HG02798 (cell line): ENCODE data around the gene TSPAN11.

Experiments used
- ATAC-seq: cut with Tn5 transposase; IDR thresholded peaks from one replicate; pipeline ENCODE4 v1.9.1; 2021; ENCODE audit warnings: mild to moderate bottlenecking; ENCODE audit not compliant: unreplicated experiment, poor library complexity

TSPAN11 gene

GRCh38 chr12:30909349-30910037 is 17.1 kb upstream of the TSPAN11 start:
- no peak for ATAC-seq

GRCh38 chr12:30910038-30910350 is 16.6 kb upstream of the TSPAN11 start:
- ATAC-seq, result no peak

DNA sequence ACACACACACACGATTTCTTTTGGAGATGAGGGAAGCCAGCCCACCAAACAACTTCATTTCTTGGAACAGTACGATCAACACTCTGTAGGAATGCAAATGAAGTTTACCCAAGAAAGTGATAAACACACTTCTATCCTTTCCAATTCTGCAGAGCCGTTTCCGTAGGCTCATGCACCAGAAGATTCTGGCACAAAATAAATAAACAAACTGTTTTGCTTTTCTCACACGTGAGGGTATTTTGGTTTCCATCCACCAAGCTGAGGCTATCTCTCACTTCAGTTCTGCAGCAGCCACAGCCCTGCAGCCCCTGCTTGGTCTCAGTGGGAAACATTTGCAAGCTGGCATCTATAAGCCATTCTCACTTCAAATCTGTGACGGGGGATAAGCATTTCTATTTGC is 15.3 kb upstream of the TSPAN11 start:
- no peak for ATAC-seq

DNA sequence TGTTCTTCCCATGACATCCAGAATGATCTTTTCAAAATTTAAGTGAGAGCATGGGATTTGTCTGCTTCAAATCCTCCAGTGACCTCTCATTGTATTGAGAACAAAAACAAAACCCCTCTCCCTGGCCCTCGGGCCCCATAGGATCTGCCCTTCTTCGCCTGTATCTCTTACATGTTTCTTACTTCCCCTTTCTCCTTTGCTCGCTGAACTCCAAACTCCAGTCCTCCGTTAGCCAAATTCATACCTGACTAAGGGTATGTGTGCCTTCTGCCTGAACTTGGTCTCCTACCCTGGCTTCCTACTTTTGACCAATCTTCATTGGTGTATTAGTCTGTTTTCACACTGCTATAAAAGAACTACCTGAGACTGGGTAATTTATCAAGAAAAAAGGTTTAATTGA is 13.2 kb upstream of the TSPAN11 start:
- ATAC-seq, result no peak

- no peak for ATAC-seq
These were observed 11.5 kb upstream of the TSPAN11 start for GRCh38 chr12:30914986-30915591.

DNA sequence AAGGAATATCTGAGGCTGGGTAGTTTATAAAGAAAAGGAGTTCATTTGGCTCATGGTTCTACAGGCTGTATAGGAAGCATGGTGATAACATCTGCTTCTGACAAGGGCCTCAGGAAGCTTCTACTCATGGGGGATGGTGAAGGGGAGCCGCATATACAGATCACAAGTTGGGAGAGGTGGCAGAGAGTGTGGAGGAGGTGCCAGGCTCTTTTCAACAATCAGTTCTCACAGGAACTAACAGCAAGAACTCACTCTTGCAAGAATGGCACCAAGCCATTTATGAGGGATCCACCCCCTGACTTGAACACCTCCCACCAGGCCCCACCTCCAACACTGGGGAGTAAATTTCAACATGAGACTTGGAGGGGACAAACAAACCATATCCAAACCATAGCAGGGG is 3.5 kb upstream of the TSPAN11 start:
- ATAC-seq, result no peak

DNA sequence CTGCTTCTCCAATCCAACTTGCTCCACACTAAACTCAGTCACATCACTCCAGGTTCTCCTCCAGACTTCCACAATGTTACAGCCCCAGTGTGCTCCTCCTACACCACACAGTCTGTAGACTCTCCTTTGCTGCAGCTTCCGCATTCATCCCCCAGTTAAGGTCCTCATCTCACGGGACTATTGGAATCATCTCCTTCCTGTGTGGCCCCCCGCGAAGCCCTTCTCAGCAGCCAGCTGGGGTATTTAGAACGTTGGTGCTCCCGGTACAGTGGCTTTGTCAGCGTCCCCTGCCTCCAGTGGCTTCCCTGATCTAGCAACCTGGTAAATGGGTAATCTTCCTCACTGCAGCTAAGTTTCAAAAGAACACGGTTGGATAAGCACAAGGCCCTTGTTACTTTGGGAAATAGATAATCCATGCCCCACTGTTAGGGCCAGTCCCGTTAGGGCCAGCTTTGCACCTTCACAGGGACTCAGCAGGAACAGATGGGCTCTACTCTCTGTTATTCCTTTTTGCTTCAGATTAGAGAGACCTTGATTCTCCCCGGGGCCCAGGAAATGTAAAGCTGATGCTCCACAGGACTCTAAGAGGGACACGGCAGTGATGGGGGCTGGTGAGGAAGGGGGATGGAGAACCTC is 823 bp upstream of the TSPAN11 start:
- ATAC-seq, result no peak

- no peak for ATAC-seq
These were observed 669 bp downstream of the TSPAN11 start for GRCh38 chr12:30927222-30927611.

- ATAC-seq, result no peak
These were observed 2.1 kb downstream of the TSPAN11 start for GRCh38 chr12:30928356-30929244.

DNA sequence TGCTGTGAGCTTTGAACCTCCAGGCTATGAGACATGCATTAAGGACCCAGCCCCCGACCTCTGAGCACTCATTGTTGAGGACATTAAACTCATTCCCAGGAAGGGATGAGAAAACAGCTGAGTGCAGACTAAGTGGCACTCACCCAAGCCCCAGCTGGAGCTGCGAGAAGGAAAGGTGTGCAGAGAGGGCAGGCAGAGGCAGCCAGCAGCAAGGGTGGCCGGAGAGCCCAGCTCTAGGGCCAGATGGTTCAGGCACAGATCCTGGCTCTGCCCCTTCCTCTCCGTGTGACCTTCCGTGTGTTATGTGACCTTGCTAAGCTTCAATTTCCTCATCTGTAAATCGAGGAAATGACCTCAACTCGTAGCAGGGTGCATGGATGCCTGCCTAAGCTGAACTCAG is 3.7 kb downstream of the TSPAN11 start:
- ATAC-seq, result no peak

- ATAC-seq, result no peak
These were observed 4.1 kb downstream of the TSPAN11 start for GRCh38 chr12:30930641-30931040.

GRCh38 chr12:30932881-30933280 is 6.3 kb downstream of the TSPAN11 start:
- no peak for ATAC-seq

- ATAC-seq, result no peak
These were observed 8.3 kb downstream of the TSPAN11 start for GRCh38 chr12:30934811-30935210.

DNA sequence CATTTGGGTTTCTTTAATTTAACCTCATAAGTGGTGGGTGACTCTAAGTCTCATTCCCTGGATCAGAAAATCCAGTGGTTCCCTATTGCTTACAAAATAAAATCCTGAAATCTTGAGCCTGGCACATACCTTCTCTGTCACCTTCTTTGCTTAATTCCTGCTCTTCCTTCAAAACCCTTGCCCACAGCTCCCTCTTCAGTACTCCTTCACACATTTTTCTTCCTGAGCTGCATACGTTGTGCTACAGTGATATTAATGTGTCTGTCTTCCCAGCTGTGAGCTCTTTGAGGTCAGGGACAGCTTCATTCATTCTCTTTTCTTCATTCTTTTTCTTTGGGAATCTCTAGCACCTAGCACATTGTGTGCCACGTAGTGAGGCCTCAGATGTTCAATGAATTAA is 9.5 kb downstream of the TSPAN11 start:
- no peak for ATAC-seq

- ATAC-seq, result no peak
These were observed 12.7 kb downstream of the TSPAN11 start for GRCh38 chr12:30939234-30939633.

DNA sequence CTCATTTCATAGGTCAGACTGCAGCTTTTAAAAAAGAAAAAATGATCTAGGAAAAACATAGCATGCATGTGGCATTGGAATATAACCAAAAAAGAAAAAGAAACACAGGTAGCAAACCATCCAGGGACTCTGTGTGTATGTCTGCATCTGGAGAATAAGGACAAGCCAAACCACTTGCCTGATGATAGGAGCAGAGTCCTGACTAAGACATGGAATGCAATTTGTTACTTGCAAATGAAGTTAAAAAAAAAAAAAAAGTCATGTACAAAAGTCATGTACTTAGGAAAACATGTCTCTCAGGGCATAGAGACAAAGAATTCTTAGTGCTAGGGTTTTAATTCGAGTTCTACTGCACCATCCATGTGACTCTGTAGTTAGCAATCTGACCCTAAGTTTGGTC is 15.9 kb downstream of the TSPAN11 start:
- ATAC-seq, result no peak

GRCh38 chr12:30942936-30943335 is 16.4 kb downstream of the TSPAN11 start:
- no peak for ATAC-seq

DNA sequence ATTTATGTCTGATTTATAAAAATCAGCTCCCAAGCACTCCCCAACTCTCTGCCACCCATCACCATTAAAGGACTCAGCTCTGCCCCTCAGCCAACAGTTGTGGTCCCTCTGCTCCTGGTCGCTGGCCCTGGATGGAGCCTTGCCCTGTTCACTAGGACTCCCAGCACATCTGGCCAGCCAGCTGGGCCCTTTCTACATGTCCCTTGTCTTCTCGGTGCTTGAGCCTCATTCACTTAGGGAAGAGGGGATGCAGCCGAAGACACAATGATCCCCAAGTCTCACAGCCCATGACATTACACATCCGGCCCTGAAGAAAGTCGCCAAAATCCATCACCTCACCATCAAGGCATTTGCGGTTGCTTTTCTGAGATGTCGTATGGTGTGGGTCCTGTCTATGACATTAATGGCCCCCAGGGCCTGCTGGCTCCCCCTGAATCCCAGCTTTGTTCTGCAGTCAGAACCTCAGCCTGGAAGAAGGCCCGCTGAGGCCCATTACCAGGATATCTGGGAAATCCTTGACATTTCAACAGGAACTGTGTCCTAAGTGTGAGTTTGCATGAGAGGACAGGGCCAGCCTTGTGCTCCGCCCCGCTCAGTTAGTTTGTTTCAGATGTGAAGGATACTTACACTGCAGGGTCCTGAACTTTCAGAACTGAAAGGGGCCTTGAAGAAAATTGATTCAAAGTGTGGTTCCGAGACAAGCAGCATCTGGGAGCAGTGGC is 19.1 kb downstream of the TSPAN11 start:
- no peak for ATAC-seq

GRCh38 chr12:30952015-30952414 is 25.5 kb downstream of the TSPAN11 start:
- ATAC-seq, result no peak

- ATAC-seq, result no peak
These were observed 26.7 kb downstream of the TSPAN11 start for GRCh38 chr12:30953257-30953656.
